Measurements from ENCODE around the gene SULT1C2.
"Not testable (repeated sequence)": the region's sequence is repeated elsewhere in the genome, so short reads cannot be mapped to it uniquely, and the experiment has no call there.

Gene SULT1C2
- total RNA-seq: 0 reads per million in 4 donors

DNA sequence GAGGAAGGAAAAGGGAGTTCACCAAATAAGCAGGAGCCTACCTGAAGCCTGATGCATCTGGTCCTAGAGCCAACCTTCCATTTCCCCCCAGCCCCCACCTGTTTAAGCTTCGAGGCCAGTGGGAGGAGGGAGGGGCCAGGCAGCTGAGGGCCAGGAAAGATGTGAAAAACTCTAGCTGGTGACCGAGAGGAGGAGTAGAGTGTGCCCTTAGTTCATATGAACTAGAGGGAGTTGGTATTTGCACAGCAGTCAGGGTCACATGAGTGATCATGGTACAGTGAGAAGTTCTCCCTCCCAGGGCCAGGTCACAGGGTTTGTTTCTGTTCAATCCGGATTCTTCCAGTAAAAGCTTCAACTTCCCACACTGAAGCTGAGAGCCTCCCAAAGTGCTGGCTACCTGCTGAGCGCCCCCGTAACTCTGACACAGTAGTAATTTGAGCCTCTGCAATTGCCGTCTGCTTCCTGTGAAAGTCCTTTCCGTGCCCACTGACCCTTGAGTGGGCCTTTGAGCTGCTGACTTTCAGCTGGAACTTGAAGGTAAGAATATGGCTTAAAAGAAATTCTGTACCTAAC lies at the start of gene SULT1C2:
Gene SULT1C2 (plus strand): TSS at position 362 of the 573 bp plus-strand sequence. CDS start 4,773 bp downstream, outside the sequence.
- no peak for DNase-seq

DNA sequence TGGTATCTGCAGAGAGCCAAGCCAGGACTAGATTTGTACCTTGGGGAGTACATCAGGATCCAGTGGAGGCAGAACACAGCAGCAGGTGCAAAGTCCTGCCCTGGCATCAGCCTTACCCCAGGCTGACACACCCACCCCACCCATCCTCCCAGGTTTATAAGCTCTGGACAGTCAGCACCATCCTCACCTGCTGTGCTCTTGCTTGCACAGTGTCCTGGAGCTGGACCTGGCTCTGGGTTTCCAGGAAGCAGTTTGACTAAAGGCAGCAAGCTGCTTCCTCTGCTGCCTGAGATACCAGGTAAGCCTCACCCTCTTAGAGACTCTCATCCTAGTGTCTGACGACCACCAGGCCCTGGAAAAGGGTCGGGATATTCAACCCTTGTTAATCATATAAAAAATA lies 48.9 kb upstream of the SULT1C2 start, which contains the start of gene SULT1C3:
Gene SULT1C3 (plus strand): TSS at position 183 of the 400 bp plus-strand sequence. CDS start 7,227 bp downstream, outside the sequence.
- DNase-seq: no peak

DNA sequence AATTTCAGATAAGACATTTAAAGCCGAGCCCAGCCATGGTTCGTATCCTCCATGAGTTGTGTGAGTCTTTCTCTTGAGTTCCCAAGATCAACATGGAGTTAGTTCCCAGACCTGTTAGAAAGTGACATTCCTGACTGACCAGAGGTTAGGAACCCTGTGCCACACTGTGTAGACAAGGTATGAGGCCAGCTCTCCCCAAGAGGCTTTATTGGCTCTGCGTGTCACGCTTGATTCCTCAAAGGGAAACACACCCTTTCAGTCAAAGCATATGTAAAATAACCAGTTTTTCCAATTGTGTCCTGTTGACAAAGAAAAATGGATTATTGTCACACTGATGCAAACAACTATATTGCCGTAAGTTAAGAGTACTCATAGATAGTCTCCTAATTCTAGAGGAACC lies 47.7 kb upstream of the SULT1C2 start:
- no peak for DNase-seq

DNA sequence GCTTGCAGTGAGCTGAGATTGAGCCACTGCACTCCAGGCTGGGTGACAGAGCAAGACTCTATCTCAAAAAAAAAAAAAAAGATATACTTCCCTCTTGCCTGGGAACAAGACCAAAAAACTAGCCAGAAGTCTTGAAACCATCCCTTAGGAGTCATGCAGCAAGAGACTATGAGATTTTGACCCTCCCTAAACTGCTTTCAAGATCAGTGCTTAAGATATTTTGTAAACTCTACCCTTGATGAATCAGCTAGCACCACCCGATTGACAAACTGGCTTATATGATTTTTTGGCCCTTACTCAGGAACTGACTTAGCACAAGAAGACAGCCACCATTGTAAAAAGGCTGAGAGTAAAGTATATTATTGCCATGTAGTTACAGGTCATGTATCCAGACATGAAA lies 45.1 kb upstream of the SULT1C2 start:
- no peak for DNase-seq

DNA sequence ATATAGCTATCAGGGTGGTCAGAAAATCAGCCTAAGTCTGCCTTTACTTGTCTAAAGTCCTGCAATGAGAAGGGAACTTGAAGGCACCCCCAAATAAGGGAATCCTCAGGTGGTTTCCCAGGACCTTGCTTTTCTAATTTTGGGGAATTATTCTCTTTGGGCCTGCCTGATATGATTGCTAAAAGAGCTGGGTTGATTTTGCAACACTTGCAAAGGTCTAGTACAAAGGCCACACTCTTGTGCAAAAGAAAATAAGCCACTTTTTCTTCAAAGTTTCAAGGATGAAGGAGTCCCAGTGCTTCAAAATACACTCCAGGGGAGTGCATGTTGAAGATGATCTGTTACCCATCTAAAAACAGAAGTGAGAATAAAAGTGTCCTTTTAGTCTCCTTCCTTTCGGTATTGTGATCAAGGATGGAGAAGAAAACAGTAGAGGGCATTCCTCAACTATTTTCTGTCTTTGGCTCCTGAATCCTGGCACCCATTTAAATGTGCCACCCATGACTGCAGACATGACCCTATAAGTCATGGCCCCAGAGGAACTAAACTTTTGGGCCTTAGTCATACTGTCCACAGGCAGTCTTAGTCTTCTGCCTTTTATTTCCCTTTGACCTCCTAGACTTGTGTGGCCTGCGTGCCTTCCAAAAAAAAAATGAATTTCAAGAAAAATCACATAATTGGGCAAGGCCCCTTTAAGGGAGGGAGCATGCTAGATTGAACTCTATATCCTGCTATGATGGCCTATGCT lies 43.9 kb upstream of the SULT1C2 start:
- no peak for DNase-seq

DNA sequence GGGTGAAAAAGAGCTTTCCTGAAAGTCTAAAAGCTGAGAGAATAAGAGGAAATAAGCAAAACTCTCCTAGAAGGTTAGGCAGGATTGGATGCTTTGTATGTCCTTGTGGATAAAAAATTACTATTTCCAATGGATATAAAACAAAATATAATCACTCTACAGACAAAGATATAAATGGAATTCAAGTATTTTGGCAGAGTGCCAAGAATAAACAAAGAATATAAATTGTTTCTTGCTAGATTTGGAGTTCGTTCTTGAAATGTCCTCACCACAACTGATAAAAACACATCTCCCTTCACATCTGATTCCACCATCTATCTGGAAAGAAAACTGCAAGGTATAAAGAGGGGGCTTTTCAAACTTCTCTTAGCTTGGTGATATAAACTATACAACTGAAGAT lies 35.6 kb upstream of the SULT1C2 start:
- no peak for DNase-seq

DNA sequence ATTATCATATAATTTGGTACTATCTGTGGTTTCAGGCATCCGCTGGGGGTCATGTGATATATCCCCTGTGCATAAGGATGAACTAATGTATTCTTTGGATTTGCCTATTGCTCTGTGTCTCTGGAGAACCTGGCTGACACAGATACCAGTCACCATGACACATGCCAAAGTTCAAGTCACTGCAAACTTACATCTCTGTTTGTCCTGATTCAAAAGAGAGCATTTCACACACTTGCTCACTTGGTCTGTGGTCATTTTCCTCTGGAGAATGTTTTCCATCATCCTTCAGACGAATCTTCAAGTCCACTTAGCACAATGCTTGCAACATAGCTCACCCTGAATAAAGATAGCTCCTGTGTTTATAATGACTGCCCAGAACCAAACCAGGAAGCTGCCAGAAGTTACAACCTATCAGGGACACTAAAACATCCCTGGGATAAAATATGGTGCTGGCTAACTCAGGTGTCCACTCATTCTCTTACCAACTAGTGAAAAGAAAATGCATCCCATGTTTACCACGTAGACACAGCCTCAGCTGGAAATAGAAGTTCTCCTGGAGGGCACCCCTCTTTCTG lies 30.9 kb upstream of the SULT1C2 start:
- no peak for DNase-seq

DNA sequence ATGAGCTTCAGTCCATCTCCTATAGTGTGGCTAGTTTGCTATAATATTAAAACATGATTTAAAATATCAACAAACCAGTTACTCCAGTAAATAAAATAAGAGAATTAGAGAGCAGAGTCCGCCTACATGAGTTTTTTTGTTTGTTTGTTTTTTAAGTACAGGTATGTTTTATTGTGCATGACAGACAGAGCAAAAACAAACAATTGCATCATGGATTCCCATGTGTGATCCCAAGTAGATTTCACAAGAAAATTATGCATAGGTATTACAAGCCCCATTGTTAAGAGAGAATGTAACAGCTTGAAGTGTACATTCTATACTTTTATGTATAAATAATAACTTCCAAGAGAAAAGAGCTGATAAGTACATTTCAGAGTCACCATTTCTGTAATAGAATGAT lies 27.9 kb upstream of the SULT1C2 start:
- no peak for DNase-seq

DNA sequence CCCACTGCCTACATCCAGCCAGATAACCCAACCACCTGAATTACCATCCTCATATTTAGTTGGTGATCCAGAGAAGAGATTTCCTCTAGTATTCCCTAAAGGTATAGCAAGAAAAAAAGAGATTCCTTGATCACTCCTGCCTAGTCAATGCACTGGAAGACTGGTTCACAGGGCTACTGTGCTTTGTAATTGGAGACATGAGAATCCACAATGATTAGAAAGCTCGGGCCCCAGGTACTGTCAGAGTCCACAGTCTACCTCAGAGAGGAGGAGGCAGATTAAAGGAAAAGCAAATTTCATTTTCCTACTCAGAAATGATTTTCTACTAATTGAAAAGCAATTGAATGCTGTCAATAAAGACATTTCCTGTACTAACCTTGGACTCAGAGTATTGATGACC lies 26.7 kb upstream of the SULT1C2 start:
- no peak for DNase-seq

DNA sequence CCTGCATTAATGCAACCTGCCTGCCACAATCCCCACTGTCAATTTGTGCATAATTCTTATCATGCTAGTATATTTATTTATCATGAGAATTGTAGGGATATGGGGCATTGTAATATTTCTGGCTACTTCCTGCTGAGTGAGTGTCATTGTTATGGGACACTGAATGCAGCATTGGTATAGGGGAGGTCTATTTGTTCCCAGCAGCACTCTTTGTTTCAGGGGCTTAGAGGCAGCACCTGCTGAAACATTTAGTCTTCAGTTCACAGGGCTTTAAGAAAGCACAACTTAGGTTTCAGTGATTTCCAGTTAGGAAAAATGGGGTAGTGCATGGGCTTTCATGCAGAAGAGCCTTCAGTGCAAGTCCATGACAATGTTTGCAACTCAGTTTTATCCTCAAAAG lies 25.3 kb upstream of the SULT1C2 start:
- DNase-seq: no peak

DNA sequence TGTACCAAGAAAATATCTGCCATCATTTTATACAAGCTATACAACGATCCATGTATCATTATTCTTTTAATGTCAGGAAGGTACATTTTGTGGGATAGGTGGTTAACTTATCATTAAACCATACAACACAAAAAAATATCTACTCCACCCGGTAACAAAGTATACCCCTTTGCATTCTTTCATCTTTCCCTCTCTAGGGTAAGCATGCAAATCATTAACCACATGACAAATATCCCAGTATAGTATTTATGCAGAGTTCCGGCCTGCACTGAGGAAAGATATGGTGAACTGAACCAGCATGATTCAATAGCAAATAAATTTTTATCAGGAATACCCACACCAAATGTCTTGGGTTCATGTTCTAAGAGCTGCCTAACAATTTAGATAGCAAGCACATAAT lies 22.5 kb upstream of the SULT1C2 start:
- DNase-seq: no peak

DNA sequence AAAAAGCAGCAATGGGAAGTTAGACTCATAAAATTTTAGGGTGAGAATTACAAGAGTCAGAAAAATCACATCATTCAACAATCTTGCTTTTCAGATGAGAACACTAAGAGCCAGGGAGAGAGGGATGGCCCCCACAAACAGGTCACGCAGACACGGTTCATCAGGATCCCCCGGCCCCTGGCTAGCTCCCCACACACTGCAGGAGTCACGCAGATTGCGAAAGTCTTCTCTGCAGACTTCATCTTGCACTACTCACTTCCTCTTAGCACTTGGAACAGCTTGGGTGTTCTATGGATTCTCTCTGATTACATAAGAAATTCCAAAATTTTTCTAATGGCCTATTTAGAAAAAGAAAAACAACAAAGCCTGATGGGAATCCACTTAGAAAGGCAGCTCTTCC lies 21.6 kb upstream of the SULT1C2 start:
- DNase-seq: no peak

DNA sequence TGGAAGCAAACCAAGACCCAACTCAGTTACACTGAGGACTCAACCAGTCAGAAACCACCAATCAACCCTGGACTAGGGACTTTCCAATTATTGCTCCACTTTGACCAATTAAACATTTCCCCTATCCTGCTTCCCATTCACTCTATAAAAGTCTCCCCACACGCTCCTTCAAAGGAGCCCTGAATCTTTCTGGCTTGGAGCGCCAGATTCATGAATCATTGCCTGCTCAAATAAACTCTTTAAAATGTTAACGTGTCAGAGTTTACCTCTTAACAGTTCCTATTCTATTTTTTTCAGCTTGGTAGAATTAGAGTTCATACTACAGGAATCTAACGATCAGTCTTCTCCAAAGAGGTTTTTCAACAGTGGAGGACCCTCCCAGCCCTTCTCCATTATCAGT lies 20.7 kb upstream of the SULT1C2 start:
- no peak for DNase-seq

DNA sequence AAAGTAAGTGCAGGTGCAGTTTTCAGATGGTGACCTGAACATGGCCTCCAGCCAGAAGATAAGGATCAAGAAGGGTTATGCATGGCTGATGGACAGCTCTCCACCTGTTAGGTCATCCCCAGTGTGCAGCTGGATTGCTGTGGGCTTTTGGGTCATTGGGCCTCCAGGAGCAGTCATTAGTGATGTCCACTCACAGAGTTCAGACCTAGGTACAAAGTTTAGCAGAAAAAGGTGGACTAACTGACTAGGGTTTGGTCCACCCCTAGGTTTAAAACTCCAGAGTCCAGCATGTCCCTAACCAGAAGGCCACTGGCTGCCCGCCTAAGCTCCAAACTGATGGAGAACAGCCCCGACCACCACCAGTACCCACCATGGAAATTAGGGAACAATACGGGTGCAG lies 18.3 kb upstream of the SULT1C2 start:
- no peak for DNase-seq

DNA sequence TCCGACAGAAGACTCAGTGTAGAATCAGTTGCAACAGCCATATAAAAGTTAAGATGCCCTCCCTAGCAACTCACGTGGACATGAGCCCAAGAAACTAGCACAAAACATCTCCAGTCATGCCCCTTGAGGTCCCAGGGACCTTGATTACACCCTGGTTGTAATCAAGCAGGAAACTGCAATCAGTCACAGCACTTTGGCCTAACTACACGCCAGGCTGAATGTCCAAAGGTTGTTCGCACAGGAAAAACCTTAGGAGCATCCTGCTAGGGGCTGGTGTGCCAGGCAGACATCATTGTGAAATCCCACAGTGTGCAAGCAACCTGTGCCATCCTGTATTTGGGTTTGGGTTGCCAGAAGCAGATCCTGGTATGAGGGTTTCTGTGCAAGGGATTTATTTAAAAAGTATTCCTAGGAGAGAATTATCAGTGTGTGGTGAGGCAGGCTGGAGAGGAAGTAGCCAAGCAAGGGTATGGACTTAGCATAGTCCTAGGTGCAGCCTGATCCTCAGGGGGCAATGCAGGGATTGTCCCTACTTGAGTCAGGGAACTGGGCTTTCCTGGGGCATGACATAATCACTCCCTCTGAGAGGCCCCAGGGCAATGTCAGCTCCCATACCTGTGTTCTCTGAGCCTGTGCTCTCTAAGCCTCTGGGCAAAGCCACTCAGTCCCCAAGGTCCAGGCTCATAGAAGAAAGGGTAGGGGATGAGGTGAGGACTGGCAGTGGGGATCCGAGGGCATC lies 17.8 kb upstream of the SULT1C2 start:
- DNase-seq: no peak

DNA sequence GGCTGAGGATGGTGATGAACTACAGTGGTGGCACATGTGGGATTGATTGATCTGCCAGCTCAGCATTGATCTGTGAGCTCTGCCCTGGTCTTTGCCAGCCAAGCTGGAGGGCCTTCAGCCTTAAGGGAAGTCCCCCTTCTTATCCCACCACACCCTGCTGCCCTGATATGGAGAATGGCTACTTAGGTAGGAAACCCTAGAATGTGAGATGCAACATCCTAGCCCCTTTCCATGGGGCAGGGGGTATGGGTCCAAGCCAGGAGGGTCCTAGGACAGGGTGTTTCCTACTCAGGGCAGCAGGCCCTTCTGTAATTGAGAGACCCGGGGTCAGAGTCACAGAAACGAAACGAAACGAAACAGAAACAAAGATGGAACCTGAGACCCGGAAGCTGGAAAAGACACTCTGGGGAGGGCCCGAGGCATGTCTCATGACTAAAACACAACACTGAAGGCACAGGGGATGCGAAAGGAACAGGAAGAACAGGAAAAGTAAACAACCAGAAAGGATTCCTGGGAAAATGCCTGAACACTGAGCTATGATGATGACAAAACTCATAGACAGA lies 16.9 kb upstream of the SULT1C2 start:
- no peak for DNase-seq

DNA sequence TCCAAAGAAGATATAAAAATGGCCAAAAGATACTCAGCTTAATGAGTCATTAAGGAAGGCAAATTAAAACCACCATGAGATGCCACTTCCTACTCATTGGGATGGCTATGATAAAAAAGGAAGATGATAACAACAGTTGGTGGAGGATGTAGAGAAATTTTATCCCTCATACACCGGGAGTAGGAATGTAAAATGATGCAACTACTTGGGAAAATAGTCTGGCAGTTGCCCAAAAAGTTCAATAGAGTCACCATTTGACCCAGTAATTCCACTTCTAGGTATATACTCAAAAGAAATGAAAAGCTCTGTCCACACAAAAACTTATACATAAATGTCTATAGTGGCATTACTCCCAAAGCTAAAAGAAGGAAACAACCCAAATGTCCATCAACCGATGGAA lies 10.1 kb upstream of the SULT1C2 start:
- no peak for DNase-seq

DNA sequence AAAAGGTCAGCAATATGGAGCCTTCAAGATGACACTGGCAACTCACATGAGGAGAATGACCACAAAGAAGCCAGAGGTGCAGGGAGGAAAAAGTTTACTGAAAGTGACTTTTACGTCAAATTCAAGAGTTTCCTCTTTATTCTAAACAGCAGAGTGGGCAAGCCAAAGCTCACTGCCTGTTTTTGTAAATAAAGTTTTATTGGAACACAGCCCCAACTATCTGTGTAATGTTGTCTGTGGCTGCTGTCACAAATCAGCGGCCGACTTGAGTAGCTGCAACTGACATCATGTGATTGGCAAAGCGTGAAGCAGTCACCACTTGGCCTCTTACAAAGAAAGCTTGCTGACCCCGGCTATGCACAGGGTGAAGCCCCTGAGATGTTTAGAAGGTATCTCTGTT lies 9.2 kb upstream of the SULT1C2 start:
- no peak for DNase-seq

DNA sequence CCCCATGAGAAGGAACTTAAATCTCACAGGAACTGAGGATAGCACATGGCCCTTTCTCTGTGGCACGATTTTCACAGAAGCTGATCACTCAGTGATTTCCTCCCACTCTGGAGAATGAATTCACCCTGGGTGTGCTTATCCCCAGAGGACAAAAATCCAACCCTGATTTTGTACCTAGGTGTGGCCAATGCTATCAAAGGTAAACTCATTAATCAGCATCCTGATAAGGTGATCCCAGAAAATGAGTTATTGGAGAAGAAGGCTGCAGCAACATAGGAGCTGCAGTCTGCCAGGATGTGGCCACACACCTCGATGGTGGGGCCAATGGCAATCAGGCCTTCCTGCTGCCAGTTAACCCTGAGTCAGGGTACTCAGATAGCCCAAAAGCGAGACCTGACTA lies 8.2 kb upstream of the SULT1C2 start:
- DNase-seq: no peak

DNA sequence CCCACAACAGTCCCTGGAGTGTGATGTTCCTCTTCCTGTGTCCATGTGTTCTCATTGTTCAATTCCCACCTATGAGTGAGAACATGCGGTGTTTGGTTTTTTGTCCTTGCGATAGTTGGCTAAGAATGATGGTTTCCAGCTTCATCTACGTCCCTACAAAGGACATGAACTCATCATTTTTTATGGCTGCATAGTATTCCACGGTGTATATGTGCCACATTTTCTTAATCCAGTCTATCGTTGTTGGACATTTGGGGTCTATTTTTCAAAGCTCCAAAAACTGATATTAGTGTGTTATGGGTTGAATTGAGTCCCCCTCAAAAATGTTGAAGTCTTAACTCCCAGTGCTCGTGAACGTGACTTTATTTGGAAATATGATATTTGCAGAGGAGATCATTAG lies 4.1 kb upstream of the SULT1C2 start:
- not testable (repeated sequence) for DNase-seq

DNA sequence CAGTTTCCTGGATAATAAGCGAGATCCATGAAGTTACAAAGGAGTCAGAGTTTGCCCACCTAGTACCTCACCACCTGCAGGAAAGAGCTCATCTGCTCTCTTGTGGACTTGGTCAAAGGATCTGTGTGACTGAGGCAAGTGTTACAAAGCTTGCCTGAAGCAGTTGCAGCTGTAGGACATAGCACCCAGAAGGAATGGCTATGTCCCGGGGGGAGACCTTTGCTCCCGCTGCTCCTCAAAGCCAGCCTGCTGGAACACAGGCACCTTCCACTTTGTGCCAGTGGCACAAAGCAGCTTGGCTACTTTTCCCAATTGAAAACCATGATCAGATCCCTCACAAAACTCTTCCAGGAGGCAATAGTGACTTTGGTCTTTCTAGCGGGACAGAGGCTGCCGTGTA lies 3.1 kb upstream of the SULT1C2 start:
- no peak for DNase-seq

DNA sequence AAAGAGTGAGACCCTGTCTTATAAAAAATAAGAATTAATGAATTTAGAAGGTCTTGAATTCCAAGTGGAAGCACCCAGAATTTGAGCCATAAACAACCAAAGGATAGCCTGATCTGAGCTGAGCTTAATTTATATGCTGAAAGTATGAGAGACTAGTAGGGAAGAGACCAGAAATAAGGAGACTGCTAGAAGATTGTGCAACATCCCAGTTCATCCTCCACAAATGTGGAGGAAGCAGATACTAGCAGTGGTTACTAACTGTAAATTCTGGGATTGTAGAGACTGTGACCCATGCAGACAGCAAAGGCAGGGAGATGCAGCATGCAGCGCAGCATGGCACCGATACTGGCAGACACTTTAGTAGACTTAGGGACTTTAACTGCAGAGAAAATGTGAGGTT lies 1.5 kb upstream of the SULT1C2 start:
- no peak for DNase-seq

DNA sequence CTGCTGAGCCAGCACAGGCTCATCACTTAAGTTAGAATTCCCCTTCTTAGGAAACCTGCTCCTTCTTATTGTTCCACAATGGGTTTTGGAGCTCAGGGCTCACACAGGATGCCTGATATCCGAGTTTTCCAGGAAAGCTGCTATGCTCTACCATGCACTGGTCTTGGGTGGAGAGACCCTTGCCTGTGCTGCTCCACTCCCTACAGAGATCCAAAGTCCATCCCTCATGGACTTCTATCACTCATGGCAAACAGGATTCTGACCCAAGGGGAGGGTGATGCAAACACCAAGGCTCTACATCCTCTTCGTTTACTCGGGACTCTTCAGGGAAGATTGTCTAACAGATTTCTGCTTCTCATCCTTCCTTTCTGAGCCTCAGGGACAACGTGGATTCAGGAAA lies 5.2 kb downstream of the SULT1C2 start:
- no peak for DNase-seq

Data from T-helper 1 cell (primary cell).